Measurements from ENCODE around the gene TOMM34.
A peak's percentile ranks its signal among the peaks of the same experiment; 100 is the strongest.

The TOMM34 gene

GRCh38 chr20:44931911-44932310 lies 28.3 kb downstream of the TOMM34 start:
- DNase-seq (ENCODE audit: low read depth) = peak; percentile 20

- no peak for DNase-seq (ENCODE audit: low read depth)
These were observed 29.6 kb downstream of the TOMM34 start for GRCh38 chr20:44930517-44931168.

GRCh38 chr20:44928595-44928994 lies 31.6 kb downstream of the TOMM34 start:
- DNase-seq (ENCODE audit: low read depth) = no peak

GRCh38 chr20:44924541-44924940 lies 35.7 kb downstream of the TOMM34 start:
- DNase-seq (ENCODE audit: low read depth) = no peak

GRCh38 chr20:44921447-44921846 lies 38.8 kb downstream of the TOMM34 start:
- no peak for DNase-seq (ENCODE audit: low read depth)

- DNase-seq (ENCODE audit: low read depth) = no peak
These were observed 41.4 kb downstream of the TOMM34 start for GRCh38 chr20:44918761-44919160.

- no peak for DNase-seq (ENCODE audit: low read depth)
These were observed 41.9 kb downstream of the TOMM34 start for GRCh38 chr20:44918342-44918741.

- DNase-seq (ENCODE audit: low read depth) = no peak
These were observed 42.8 kb downstream of the TOMM34 start for GRCh38 chr20:44917399-44917798.

- no peak for DNase-seq (ENCODE audit: low read depth)
These were observed 43.6 kb downstream of the TOMM34 start for GRCh38 chr20:44916586-44916985.

GRCh38 chr20:44914924-44915323 lies 45.3 kb downstream of the TOMM34 start:
- no peak for DNase-seq (ENCODE audit: low read depth)

- DNase-seq (ENCODE audit: low read depth) = no peak
These were observed 48.0 kb downstream of the TOMM34 start for GRCh38 chr20:44912189-44912588.

GRCh38 chr20:44911264-44911921 lies 48.8 kb downstream of the TOMM34 start:
- peak; percentile 32 for DNase-seq (ENCODE audit: low read depth)

GRCh38 chr20:44910690-44911262 lies 49.4 kb downstream of the TOMM34 start:
- DNase-seq (ENCODE audit: low read depth) = no peak

GRCh38 chr20:44909872-44910689 lies 50.1 kb downstream of the TOMM34 start, which contains the start of gene PABPC1L:
Gene PABPC1L (plus strand): TSS chr20:44910060. CDS start chr20:44910144, 84 bp downstream.
- DNase-seq (ENCODE audit: low read depth) = peak; percentile 50

- no peak for DNase-seq (ENCODE audit: low read depth)
These were observed 51.0 kb downstream of the TOMM34 start for GRCh38 chr20:44908987-44909871.

- DNase-seq (ENCODE audit: low read depth) = no peak
These were observed 55.8 kb downstream of the TOMM34 start for GRCh38 chr20:44904377-44904776.

GRCh38 chr20:44901974-44902373 lies 58.2 kb downstream of the TOMM34 start:
- no peak for DNase-seq (ENCODE audit: low read depth)

GRCh38 chr20:44900231-44900854 lies 59.9 kb downstream of the TOMM34 start:
- no peak for DNase-seq (ENCODE audit: low read depth)

GRCh38 chr20:44897133-44897532 lies 63.1 kb downstream of the TOMM34 start:
- DNase-seq (ENCODE audit: low read depth) = no peak

- peak; percentile 33 for DNase-seq (ENCODE audit: low read depth)
These were observed 63.6 kb downstream of the TOMM34 start for GRCh38 chr20:44896583-44896982.

- no peak for DNase-seq (ENCODE audit: low read depth)
These were observed 65.2 kb downstream of the TOMM34 start for GRCh38 chr20:44894959-44895358.
